ENCODE results near the gene CARD11.

DNA sequence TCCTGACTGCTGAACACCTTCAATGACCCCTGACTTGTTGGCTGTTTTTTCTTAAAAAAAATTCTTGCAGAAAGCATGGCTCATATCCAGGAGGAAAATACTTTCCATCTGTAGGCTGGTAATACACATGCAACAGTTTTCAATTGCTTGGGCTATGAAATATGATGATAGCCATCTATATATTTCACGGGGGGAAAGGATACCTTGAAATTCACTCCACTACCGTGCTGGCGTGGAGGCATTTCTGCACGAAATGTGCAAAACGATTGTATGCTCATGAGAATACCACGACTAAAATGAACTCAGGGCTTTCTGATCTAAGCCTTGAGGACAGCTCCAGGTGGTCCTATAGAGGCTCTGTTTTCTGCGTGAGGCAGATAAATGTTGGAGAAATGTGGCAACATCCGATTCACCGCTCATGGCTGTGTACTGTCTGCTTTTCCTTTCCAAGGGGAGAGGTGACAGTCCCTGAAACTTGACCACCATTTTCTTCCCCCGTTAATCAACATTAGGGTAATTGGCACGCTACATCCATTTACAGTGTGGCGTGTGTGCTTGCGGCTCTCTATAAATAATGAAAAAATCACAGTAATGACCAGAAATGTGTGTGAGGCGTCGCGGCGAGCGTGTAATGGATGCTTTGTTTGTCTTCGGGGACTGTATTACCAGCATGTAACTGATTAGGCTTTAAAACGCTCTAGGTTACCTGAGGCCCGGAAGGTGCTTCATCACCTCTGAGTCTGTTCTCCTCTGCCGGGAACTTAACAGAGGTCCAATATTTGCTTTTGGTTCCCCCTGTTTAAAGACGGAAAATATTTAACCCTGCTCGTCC lies 12.8 kb upstream of the CARD11 start:
- TF ChIP-seq POLR2A (IDR thresholded peaks at IDR 0.05; ENCODE audit: low read depth, low read length) (no peak), POLR2AphosphoS5 (IDR thresholded peaks at IDR 0.05; ENCODE audit: low read depth, low read length) (no peak), TAF1 (IDR thresholded peaks at IDR 0.05; ENCODE audit: borderline replicate concordance, low read depth, low read length) (no peak)

Data from GM12892 (cell line).